NCI-H345 (cell line): Measurements from ENCODE around the gene ASTN2.

Experiments used
- DNase-seq: peaks from one replicate; lab custom pipeline; 2025; lab: John Stamatoyannopoulos, UW

Gene ASTN2

DNA sequence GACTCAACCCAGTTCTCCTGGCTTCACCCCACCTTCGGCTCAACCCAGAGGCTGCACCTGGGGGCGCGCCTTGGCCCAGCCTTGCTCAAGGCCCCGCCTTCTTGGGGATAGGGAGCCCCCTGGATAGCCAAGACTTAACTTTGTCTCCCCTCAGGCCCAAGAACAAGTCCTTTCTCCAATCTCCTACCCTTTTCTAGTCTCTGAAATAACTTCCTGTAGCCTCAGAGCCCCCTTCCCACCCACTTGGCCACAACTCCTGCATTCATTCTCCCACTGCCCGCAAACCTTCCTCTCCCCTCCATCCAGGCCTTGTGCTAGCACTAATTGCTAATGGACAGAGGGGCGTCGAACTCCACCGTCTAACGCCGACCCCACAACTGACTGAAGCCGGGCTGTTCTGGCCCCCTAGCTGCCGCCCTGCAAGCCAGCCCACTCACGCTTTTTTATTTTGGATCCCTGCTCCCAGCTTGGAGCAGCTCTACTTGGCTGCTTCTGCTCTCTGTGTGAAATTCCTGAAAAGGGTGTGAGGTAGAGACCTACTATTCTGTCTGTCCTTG, 579 bp upstream of the ASTN2 start:
- DNase-seq: no peak

DNA sequence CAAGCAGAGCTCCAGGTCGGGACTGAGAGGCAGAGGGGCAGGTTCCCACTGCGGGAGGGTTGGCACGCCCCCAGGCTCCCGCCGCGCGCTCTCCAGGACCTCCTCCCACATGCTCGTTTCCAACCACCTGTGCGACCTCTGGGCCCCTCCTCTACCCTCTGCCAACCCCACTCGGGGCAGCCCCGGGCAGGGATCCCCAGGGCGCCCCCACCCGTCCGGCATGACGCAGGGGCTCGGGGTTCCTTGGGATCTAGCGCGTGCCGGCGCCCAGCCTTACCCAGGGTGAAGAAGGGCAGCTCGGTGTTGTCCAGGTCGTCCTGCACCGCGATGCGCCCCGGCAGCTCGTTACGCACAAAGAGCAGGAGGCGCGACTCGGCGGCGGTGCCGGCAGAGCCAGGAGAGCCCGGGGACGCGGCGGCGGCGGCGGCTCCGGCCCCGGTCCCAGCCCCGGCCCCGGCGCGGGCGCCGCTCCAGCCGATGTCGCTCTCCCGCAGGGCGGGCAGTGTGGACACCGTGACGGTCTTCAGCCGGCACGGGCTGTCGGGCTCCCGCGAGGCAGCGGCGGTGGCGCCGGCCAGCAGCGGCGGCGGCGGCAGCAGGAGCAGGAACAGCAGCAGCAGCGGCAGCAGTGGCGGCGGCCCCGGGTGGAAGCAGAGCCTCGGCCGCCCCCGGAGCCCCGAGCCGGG, 494 bp downstream of the ASTN2 start:
- peak; percentile 54 for DNase-seq

DNA sequence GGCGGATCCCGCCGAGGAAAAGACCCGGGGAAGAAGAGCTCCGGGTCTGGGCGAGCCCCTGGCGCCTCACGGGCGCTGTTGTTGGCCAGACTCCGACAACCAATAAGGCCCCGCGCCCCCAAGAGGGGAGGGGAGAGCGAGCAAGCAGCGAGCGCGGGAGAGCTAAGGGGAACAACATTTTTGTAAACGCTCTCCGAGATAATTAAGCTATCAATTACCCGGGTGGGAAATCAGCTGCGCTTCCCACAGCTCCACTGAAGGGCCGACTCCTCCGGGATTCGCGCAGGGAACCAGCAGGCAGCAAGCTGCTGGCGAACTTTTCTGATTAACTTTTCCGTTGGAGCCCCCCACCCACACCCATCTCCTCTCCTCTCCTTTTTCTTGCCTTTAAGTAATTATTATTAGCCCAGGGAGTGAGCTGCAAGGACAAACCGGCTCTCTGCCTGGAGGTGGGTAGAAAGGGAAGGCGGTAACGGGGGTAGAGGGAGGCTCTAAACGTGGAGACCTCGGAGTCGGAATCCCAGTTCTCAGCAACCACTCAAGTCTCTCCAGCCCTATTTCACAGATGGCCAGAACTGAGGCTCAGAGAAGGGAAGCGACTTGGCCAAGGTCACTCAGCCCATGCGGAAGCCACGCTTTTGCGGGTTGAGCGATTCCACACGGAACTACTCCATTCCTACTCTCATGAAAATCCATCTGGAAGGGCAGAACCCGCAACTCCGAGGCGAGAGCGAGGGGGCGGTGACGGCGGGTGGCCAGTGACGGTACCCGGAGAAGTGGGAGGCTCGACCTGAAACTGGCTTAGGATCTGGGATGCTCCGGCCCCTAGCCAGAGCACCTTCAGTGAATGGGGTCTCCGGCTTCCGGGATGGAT, 1.3 kb downstream of the ASTN2 start:
- no peak for DNase-seq

DNA sequence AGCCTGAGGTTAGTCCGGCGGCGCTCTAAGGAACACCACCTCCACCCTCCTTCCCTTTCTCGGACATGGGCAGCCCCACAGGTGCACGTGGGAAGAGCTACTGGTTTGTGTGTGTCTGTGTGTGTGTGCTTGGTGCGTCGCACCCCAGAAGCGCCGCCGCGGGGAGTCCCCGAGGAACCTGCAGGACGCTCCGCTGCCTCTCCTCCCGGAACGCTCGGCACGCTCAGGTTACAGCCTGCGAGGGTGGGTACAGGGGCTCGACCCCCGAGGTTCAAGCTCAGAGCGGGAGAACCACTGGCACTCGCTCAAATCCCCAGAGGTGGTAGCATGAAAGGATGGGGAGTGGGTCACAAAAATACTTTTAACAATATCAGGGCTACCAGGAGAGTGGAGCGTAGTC, 2.0 kb downstream of the ASTN2 start:
- no peak for DNase-seq

DNA sequence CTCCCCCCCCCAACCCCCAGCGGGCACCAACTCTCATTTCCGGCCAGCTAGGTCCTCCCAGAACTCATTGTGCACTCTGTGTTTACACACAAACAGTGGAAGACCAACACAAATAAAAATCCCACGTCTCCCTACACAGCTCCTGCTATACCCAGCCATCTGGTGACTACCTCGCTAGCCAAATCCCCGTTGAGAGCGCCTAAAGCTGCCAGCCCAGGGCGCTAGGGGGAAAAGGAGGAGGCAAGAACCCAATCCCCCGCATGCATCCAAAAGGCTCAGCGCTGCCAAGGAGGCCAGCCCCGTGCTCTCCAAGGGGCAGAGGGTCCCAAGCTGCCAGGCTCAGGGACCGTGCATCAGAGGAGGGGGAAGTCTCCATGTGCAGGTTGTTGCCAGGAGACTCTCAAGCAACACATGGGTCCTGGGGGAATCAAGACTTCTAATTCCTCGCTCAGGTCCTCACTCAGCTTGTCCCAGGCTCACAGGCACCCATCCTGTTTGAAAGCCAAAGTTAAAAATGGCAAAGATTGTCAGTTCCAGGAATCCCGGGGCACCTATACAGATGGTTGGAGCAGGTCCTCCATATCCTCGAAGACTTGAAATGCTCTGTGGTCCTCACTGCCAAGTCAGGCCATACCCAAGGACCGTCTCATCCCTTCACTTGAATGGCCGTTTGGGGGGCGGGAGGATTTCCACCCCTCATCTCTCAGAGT, 2.7 kb downstream of the ASTN2 start:
- DNase-seq: peak; percentile 16

DNA sequence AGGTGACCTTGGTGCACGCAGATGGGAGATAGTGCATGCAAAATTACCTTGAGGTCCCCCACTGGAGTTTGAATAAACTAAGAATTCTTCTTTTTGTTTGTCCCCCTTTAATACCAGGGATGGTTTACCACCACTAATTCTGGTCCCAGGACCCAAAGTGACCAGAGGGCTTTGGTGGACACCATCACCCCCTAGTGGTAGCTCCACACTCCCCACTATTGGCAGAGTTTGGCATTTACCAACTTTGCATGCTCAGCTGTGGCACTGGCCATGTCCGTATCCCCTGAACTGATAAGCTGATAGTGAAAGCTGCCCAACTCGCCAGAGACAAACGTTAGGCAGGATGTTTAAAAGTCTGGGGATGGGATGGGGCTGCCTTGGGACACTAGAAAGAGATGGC, 3.3 kb downstream of the ASTN2 start:
- DNase-seq: peak; percentile 32

DNA sequence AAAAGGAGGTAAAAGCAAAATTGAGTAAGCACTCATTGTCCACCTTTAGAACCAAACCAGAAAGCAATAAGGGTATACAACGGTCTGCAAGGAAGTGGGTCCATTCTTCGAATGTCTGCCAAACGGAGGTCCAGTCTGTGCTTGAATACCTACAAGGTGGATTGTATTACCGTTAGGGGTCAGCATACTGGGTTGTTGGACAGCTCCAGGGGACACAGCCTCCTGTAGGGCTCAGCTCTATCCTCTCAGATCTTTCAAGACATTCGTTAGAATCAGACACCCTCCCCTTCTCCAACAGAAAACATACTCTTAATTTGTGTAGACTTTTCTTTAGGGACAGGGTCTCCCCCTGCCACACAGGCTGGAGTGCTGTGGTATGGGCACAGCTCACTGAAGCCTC, 5.5 kb downstream of the ASTN2 start:
- DNase-seq: no peak

DNA sequence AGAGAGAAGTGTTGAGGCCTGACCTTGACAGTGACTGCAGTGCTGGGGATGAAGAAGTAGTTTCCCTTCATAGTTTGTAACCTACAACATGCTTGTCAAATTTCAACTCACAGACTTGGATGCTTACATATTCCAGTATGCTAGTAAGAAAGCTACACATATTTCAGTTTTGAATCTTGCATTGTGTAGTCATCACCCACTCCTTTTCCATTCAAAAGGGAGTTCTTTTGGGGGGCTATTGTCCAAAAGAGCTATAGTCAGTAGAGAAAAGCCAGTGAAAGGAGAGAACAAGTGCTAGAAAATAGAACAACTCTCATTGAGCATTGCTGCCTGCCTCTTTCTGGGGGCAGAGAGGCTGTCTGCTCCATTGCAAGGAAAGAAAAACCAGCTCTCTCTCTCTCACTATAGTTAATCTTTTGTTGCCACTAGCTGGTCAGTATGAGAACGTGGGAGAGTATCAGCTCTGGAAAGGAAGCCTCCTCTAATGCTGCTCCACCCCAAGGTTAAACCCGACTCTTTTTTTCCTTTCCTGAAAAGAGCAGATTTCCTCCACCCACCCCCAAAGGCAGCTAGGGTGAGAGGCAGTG, 7.3 kb downstream of the ASTN2 start:
- DNase-seq: peak; percentile 21

DNA sequence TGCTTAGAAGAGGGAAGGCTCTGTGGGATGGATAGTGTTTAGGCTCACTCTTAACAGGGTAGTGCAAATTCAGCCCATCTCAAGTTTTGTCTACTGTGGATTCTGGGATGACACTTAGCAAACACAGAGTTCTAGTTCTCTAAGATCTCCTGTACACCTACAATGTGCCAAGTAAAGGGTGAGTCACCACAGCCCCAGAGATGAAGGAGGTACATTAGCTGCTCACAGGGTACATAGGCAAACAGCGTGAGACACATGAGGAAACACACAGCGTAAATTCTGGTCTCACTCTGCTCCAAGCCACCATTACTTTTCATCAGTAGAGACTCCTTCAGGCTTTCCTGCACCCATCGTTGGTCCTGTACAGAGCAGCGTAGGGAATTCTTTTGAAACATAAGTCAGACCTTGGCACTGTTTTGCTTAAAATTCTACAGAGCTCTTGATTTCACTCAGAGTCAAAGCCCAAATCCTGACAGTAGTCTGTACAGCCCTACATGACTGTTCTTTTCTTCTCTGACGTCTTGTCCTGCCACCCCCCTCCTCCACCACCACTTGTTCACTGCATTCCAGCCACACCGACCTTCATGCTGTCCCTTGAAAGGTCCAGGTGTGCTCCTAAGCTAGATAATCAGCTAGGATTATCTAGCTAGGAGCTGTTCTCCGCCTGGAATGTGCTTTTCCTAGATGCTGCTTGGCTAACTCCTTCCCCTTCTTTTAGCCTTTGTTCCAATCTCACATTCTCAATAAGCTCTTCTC, 8.7 kb downstream of the ASTN2 start:
- DNase-seq: no peak

DNA sequence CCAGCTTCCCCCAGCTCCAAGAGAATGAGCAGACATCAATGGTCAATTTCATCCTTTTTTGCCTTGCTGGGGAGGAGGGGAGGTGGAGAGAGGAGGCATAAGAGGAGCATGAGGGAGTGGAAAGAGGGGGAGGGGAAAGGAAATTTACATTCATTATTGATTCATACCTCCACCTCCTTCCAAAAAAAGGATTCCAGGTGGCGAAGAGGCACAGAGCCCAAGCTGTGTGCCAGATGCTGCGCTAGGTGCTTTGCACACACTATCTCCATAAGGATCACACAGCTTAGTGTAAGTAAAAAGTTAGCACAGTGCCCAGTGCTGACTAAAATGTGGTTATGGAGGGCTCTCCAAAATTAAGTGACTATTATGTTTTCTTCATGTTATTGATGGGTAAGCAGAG, 11.0 kb downstream of the ASTN2 start:
- peak; percentile 67 for DNase-seq

DNA sequence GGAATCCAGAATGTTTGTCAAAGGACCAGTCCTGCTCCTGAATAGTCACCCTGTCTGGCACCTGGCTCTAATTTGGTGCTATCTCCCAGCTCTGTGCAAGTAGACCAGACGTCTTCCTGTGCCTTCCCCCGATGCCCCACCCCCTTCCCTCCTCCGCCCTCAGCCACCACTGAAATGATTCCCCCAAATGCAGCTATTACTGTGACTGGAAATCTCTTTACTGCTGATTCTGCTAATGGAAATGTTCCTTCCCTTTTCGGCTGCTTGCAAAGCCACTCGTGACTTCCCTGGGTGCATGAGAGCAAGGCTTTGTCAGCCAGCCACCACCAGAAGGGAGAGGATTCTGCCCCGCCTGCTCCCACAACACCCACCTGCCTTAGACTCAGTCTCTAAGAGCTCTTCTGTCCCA, 11.4 kb downstream of the ASTN2 start:
- peak; percentile 75 for DNase-seq

DNA sequence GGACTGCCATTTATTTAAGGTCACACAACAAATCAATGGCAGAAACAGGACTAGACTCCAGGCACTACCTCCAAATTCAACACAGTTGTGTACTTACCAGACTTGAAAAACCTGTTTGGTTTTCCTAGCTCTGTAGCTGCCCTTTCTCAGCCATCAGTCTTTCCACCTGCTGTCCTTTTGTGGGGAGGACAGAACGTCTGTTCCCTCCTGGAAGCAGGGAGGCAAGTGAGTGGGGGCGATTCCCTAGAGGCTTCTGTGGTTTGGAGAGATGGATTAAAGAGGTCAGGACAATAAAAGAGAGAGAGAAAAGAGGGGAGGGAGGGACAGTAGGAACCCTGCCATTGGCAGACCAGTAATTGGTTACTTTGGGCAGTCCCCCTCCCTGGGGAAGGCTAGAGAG, 14.7 kb downstream of the ASTN2 start:
- DNase-seq: peak; percentile 97

DNA sequence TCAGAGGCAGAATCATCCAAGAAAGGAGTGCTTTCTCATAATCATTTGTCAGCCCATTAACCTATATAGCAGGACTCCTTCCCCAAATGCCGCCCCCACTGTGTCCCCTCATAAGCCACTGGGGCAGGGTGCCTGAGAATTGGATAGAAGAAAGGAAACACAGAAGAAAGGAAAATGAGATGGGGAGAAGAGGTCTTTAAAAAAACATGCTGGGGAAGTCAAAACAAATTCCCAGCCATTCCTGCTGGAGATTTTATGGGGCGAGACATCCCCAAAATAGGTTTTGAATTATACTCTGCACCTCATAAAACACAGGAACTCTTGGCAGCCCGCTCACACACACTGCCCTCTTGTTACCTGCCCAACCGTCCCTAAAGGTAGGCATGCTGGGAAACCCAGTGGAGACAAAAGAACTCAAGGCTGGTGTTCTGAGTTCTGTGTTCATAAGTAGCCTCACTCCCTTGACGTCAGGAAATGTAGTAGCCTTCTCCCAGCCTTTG, 19.7 kb downstream of the ASTN2 start:
- DNase-seq: no peak

DNA sequence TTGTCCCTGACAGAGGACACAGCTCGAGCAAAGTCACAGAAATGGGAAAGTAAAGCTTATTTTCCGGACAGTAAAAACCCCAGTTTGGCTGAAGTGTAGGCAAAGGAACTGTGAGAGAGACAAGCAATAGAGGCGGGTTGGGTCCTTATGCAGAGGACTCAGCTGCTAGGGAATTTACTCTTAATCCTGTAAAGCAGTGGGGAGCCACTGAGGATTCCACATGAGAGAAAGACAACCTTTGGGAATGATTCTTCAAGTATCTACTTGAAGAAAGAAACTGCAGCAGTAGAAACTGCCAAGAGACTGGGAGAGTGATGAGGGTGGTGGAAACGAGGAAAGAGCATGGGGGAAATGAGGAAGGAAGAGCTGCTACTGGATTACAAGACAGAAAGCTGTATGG, 20.2 kb downstream of the ASTN2 start:
- no peak for DNase-seq

DNA sequence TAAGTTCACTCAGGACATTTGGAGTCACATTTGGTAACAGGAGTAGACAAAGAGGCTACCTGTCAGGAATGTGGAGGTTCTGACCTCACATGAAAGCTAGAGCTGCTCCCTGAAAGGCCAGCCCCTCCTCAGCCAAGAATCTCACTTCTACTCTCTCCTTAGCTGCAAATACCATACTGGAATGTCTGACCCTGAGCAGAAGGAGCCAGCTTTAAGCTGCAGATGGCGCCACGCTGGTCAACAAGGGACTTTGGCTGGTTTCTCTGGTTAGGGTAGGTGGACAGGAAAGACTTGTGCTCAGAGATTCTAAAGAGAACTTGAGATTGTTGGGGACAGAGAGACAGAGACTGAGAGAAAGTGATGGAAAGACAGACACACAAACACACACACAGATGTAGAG, 21.9 kb downstream of the ASTN2 start:
- no peak for DNase-seq

DNA sequence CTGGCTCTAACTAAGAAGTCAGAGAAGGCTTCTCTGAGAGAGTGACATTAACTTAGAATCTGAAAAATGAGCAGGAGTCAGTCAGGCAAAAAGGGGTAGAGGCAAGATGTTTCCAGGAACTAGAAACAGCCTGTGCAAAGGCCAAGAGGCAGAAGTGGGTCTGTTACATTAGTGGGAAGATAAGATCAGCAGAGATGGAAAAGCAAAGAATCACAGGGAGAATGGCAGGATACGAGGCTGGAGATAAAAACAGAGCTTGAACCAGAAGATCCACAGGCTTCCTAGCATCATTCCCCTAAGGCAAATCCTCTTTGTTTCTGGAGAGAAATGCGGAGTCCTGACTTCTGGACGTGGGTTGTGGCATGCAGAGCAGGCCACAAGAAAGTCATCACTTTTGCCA, 27.4 kb downstream of the ASTN2 start:
- DNase-seq: no peak

DNA sequence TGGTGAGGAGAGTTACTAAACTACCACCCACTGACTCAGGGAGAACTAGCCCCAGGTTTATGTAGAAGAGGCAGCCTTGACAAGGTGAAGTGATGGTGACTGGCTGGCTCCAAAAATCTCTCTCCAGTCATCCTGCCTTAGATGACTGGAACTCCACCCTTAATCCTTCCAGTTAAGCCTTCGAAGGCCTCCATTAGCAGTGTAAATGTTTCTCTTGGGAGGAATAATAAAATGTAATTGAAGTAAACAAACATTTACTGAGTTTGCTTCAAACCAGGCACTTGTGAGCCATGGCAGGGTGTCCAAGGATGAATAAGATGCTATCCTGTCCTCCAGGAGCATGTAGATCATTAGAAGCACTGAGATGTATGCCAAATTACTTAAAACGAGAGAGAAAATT, 35.5 kb downstream of the ASTN2 start:
- no peak for DNase-seq

DNA sequence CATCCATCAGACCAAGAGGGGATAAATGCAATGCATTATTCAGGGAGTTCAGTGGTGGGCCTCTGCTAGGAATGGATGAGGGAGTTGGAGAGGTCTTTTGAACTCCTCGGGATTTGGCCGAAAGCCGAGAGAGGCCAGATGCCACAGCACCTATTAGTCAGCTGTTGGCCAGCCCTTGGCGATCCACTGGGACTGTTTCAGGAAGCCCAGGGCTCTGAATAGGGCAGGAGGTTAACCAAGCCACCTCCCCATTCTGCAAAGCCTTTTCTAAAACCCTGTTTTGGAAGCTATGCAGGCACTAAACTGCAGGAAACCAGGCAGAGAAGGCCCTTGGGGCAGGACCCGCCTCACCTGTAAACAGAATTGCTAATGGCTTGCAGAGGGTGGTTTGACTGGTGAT, 37.8 kb downstream of the ASTN2 start:
- no peak for DNase-seq

DNA sequence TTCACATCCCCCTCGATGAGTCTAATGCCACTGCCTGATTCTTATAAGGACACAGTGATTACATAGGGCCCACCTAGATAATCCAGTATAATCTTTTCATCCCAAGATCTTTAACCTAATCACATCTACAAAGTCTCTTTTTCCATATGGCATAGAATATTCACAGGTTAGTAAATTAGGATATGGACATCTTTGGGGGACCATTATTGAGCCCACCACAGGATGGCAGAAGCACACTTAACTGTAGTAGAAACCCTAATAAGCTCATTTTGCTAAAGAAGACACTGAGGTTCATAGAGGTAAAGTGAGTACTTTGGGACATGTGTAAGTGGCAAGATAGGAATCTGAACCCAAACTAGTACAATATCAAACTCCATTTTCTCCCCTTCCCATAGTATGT, 38.9 kb downstream of the ASTN2 start:
- no peak for DNase-seq

DNA sequence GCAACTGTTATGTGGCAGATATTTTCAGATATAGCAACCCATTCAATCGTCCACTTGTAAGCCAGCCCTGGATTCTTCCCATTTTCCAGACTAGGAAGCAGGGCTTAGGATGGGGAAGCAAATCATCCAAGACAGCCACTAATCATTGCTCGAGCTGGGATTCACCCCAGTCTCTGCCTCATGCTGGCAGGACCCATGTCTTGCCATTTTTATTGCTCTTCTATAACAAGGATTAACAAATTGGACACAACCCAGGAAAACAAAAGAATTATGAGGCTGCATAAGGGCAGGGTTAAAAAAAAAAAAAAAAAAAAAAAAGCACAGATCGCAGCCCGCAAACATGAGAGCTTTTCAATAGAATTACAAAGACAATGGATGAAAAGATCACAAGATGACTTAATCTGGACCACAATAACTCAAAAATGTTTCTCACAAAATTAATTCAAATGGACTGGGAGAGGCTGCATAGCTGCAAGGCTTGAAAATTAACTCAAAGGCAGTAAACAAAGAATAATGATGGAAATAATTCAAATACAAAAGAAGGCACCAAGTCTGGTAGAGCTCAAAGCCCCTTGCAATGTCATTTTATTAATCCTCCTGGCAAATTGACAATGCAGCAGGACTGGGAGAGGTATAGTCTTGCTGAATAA, 40.7 kb downstream of the ASTN2 start:
- no peak for DNase-seq
